Endothelial cell of umbilical vein (primary cell): ENCODE measurements around the gene ARHGAP22. TPM values are rescaled to one million over a fixed set of nuclear protein-coding genes. Genes with fewer than 3 reads are reported as not detected.

Experiments
- BruUV-seq: library from RNA; stranded (reverse); fragments of 400-500 nt; replicated peaks from 2 replicates; lab custom pipeline; 2021; lab: Mats Ljungman, UMichigan
- CTCF ChIA-PET: fragments of 300-600, 350-600 bp; sonication (Branson Sonifier 250); formaldehyde crosslinking; loops from one replicate; lab custom pipeline; 2021; ENCODE audit warnings: antibody characterized with exemption, inconsistent platforms; lab: Charles Lee
- POLR2A ChIA-PET: fragments of 300-600, 350-600 bp; sonication (Branson Sonifier 250); formaldehyde crosslinking; loops from one replicate; lab custom pipeline; 2021; ENCODE audit warnings: antibody characterized with exemption, inconsistent platforms; lab: Charles Lee
- DNase-seq: peaks from one replicate; pipeline ENCODE4 v3.0.0-alpha.2; 2011; ENCODE audit warnings: low read depth, low spot score
- FAIRE-seq: peaks from 2 replicates; lab custom pipeline; 2011; peaks lifted over from hg19 to GRCh38; lab: Jason Lieb, UNC
- H2AFZ ChIP-seq: 2 replicates; pipeline ENCODE4 v1.6.0; 2012; ENCODE audit warnings: low read depth, low read length, control low read depth, inconsistent platforms
- H3K27ac ChIP-seq: 2 replicates; pipeline ENCODE4 v1.5.1; 2011; ENCODE audit warnings: low read depth, mild to moderate bottlenecking, control low read depth, low read length, moderate library complexity; ENCODE audit not compliant: insufficient read depth
- H3K27me3 ChIP-seq, 2 experiments: 2 replicates each; pipeline versions ENCODE4 v1.6.0 to v1.6.1; 2011; ENCODE audit warnings: low read length in 2 of 2, mixed read lengths in 1 of 2; ENCODE audit not compliant: control insufficient read depth in 2 of 2, insufficient read depth in 2 of 2
- H3K36me3 ChIP-seq, 2 experiments: 2 replicates in 1 of 2; 3 replicates in 1 of 2; pipeline ENCODE4 v1.5.1; 2011; ENCODE audit warnings: low read length in 2 of 2, mild to moderate bottlenecking in 1 of 2, moderate library complexity in 1 of 2; ENCODE audit not compliant: control insufficient read depth in 2 of 2, insufficient read depth in 2 of 2; ENCODE audit errors: extremely low read depth in 1 of 2
- H3K4me1 ChIP-seq: 3 replicates; pipeline ENCODE4 v1.5.1; 2011; ENCODE audit warnings: mild to moderate bottlenecking, low read length; ENCODE audit not compliant: control insufficient read depth, insufficient read depth; ENCODE audit errors: extremely low read depth
- H3K4me2 ChIP-seq: 2 replicates; pipeline ENCODE4 v1.6.1; 2011; ENCODE audit warnings: low read length, control low read depth, mixed read lengths; ENCODE audit not compliant: insufficient read depth
- H3K4me3 ChIP-seq, 3 experiments: fragments of 200-600 bp in 1 of 3; sonication (generic), shearing (Covaris generic) in 1 of 3; replicated peaks in 1 of 3; 2 replicates each; pipeline ENCODE4 v1.5.1; 2011 to 2016; ENCODE audit warnings: control low read depth in 3 of 3, low read length in 3 of 3, mild to moderate bottlenecking in 2 of 3, inconsistent platforms in 1 of 3, low read depth in 1 of 3, moderate library complexity in 1 of 3; ENCODE audit not compliant: insufficient read depth in 1 of 3
- H3K79me2 ChIP-seq: 2 replicates; pipeline ENCODE4 v1.6.0; 2012; ENCODE audit warnings: low read length, inconsistent platforms; ENCODE audit not compliant: control insufficient read depth, insufficient read depth
- H3K9ac ChIP-seq: replicated peaks from 2 replicates; pipeline ENCODE3; 2011; ENCODE audit warnings: low read length, control low read depth; ENCODE audit not compliant: insufficient read depth; ENCODE audit errors: extremely low read depth
- H3K9me1 ChIP-seq: replicated peaks from 3 replicates; pipeline ENCODE4 v1.6.0; 2011; ENCODE audit warnings: mild to moderate bottlenecking, low read length; ENCODE audit not compliant: control insufficient read depth, insufficient read depth; ENCODE audit errors: extremely low read depth
- H3K9me3 ChIP-seq: replicated peaks from 2 replicates; pipeline ENCODE4 v1.5.1; 2012; ENCODE audit warnings: low read length, inconsistent platforms; ENCODE audit not compliant: control insufficient read depth, insufficient read depth
- H4K20me1 ChIP-seq: replicated peaks from 2 replicates; pipeline ENCODE3; 2011; ENCODE audit warnings: mild to moderate bottlenecking, low read length; ENCODE audit not compliant: control insufficient read depth, insufficient read depth; ENCODE audit errors: extremely low read depth
- EZH2 ChIP-seq: IDR thresholded peaks from 2 replicates; pipeline ENCODE4 v1.6.1; 2012; ENCODE audit warnings: borderline replicate concordance, low read depth, mild to moderate bottlenecking, moderate library complexity, low read length, inconsistent platforms; ENCODE audit not compliant: severe bottlenecking
- FOS ChIP-seq: IDR thresholded peaks from 2 replicates; pipeline ENCODE4 v1.6.1; 2011; ENCODE audit warnings: mild to moderate bottlenecking, low read length, moderate library complexity, borderline replicate concordance; ENCODE audit not compliant: insufficient read depth
- GATA2 ChIP-seq: IDR thresholded peaks from 2 replicates; pipeline ENCODE4 v1.7.0; 2011; ENCODE audit warnings: low read depth, mild to moderate bottlenecking, moderate library complexity, mixed read lengths, low read length; ENCODE audit not compliant: insufficient read length, insufficient read depth
- JUN ChIP-seq: IDR thresholded peaks from 2 replicates; pipeline ENCODE4 v1.6.1; 2011; ENCODE audit warnings: borderline replicate concordance, low read depth; ENCODE audit not compliant: insufficient read length, insufficient read depth
- MYC ChIP-seq: IDR thresholded peaks from one replicate; pipeline ENCODE4 v1.6.1; 2011; ENCODE audit warnings: mild to moderate bottlenecking, low read depth, low read length
- POLR2A ChIP-seq: IDR thresholded peaks from 2 replicates; pipeline ENCODE4 v1.6.1; 2012; ENCODE audit warnings: low read depth, mild to moderate bottlenecking, control low read depth, low read length
- POLR2AphosphoS5 ChIP-seq: IDR thresholded peaks from 2 replicates; pipeline ENCODE4 v1.6.1; 2012; ENCODE audit warnings: low read depth, mild to moderate bottlenecking, control low read depth, low read length, moderate library complexity; ENCODE audit not compliant: insufficient read depth
- dilution Hi-C: fragments of 300-500 bp; cut with MboI; formaldehyde crosslinking; loops from one replicate; pipeline ENCODE4 v1.15.0; 2019; ENCODE audit warnings: low sequenced_read_pairs; ENCODE audit not compliant: extremely low pct_ligation_motif_present
- intact Hi-C: fragments of 100-400 bp; cut with micrococcal nuclease; formaldehyde crosslinking; loops from one replicate; pipeline ENCODE4 v1.10.0; 2022
- polyA plus RNA-seq, 4 experiments: library from polyadenylated mRNA; depleted of rRNA in 3 of 4; stranded (reverse) in 3 of 4; unstranded in 1 of 4; fragments of >200 nt; gene quantifications; 2 replicates each; pipeline versions ENCODE4 v1.2.1 to v1.2.3, GENCODE V29; 2011 to 2012; ENCODE audit warnings: missing spikeins in 1 of 4
- total RNA-seq: library from RNA; stranded (reverse); gene quantifications from 2 replicates; pipeline ENCODE4 v1.2.3, GENCODE V29; 2021
- TF ChIP-seq, protein P1 (sequence below), 2 donors: IDR thresholded peaks; 1 replicate in 1 of 2; 2 replicates in 1 of 2; pipeline ENCODE4 v1.5.1; 2011; ENCODE audit warnings: low read length in 2 of 2, mild to moderate bottlenecking in 2 of 2, moderate library complexity in 2 of 2, control low read depth in 1 of 2, inconsistent platforms in 1 of 2, low read depth in 1 of 2; ENCODE audit not compliant: insufficient read depth in 1 of 2; ENCODE audit errors: extremely low read depth in 1 of 2
- TF ChIP-seq, protein P2 (sequence below): IDR thresholded peaks from 2 replicates; pipeline ENCODE4 v1.6.1; 2011; ENCODE audit not compliant: insufficient read depth, insufficient read length

Gene ARHGAP22
- total and polyA plus RNA-seq, 2 donors (not counting 3 experiments of a cell fraction or from before 2014, with no cell fraction given), result 8.6 to 50.3 TPM

DNA sequence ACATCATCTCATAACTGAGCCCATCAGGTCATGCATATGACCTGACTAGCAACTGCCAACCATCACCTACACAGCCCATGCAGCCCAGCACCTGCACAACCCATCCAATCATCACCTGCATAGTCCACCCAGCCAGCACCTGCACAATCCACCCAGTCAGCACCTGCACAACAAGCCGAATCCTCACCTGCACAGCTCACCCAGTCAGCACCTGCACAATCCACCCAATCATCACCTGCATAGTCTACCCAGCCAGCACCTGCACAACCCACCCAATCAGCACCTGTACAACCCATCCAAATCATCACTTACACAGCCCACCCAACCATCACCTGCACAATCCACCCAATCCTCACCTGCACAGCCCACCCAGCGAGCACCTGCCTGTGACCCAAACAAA, 46.4 kb upstream of the ARHGAP22 start:
- Histone ChIP-seq H3K4me3 (no peak overlapping the region), H4K20me1 (no peaks in the 10 kb centered on the region), H3K27ac (no peak overlapping the region), H2AFZ (no peak overlapping the region), H3K36me3 (no peaks in the 10 kb centered on the region), H3K9ac (no peak overlapping the region), H3K4me2 (no peak overlapping the region), H3K9me3 (no peaks in the 10 kb centered on the region), H3K4me1 (peaks cover 14% of the 10 kb centered on the region), H3K27me3 (no peaks in the 10 kb centered on the region), H3K9me1 (no peaks in the 10 kb centered on the region), H3K79me2 (no peaks in the 10 kb centered on the region)
- ChIA-PET POLR2A (no interaction called here), CTCF (interaction anchor here (1.0 kb wide), 1 partner anchor 43 kb away, joined by 3 read pairs; no protein-coding TSS in a partner anchor)
- intact Hi-C loops, result no loop called here
- TF ChIP-seq POLR2A, result no peak
- no peak for TF ChIP-seq MYC
- no peak for TF ChIP-seq EZH2
- TF ChIP-seq JUN, result no peak
- TF ChIP-seq, protein P1, sequence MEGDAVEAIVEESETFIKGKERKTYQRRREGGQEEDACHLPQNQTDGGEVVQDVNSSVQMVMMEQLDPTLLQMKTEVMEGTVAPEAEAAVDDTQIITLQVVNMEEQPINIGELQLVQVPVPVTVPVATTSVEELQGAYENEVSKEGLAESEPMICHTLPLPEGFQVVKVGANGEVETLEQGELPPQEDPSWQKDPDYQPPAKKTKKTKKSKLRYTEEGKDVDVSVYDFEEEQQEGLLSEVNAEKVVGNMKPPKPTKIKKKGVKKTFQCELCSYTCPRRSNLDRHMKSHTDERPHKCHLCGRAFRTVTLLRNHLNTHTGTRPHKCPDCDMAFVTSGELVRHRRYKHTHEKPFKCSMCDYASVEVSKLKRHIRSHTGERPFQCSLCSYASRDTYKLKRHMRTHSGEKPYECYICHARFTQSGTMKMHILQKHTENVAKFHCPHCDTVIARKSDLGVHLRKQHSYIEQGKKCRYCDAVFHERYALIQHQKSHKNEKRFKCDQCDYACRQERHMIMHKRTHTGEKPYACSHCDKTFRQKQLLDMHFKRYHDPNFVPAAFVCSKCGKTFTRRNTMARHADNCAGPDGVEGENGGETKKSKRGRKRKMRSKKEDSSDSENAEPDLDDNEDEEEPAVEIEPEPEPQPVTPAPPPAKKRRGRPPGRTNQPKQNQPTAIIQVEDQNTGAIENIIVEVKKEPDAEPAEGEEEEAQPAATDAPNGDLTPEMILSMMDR (IDR thresholded peaks at IDR 0.05; ENCODE audit: extremely low read depth in 1 of 2, insufficient read depth in 1 of 2, low read depth in 1 of 2, low read length in 2 of 2), result no peak
- no peak for TF ChIP-seq GATA2
- TF ChIP-seq POLR2AphosphoS5, result no peak
- TF ChIP-seq, protein P2, sequence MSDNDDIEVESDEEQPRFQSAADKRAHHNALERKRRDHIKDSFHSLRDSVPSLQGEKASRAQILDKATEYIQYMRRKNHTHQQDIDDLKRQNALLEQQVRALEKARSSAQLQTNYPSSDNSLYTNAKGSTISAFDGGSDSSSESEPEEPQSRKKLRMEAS, result no peak
- no peak for TF ChIP-seq FOS
- FAIRE-seq, result no peak
- DNase-seq, result no peak
- no TSS peak for BruUV-seq
- dilution Hi-C loops, result no loop called here
